ENCODE results near the gene CHN1. TPM values are rescaled to one million over a fixed set of nuclear protein-coding genes. Genes with fewer than 3 reads are reported as not detected.

The CHN1 gene
- total RNA-seq, 1 donor from 2014 or later, result 45.0 TPM

DNA sequence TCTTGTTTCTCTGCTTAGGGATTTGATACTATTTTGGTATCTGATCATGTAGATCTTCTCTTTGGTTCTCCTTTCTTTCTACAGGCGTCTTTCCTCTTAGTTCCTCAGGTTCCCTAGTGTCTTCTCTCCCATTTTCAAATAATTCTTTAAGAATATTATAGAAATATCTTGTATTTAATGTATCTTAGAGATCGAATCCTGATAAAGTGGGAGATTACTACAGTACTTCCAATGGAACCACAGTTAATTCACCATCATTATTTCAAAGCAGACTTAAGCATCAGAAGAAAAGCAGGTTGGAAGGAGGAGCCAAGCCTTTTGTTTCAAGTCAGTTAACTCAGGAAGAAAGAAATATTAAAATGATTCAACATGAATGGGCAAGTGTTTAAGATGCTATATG, 1.1 kb upstream of the CHN1 start:
- no peak overlapping the region for H3K9ac ChIP-seq
- Mint-ChIP-seq H3K36me3 (no peaks in the 10 kb centered on the region), H3K27ac (peak overlapping the region; percentile 94), H3K4me3 (peak overlapping the region; percentile 93), H3K9me3 (no peaks in the 10 kb centered on the region), H3K4me1 (peaks cover 54% of the 10 kb centered on the region), H3K27me3 (ENCODE audit: insufficient read depth, low read depth) (no peaks in the 10 kb centered on the region)
- peak overlapping the region; percentile 99 for H3K4me2 ChIP-seq
- no peaks in the 10 kb centered on the region for H3K9me3 ChIP-seq (ENCODE audit: low read depth)
- H4K20me1 ChIP-seq (ENCODE audit: low read depth), result peaks cover 12% of the 10 kb centered on the region
- peak overlapping the region; percentile 97 for H3K4me3 ChIP-seq
- TF ChIP-seq, protein P1, sequence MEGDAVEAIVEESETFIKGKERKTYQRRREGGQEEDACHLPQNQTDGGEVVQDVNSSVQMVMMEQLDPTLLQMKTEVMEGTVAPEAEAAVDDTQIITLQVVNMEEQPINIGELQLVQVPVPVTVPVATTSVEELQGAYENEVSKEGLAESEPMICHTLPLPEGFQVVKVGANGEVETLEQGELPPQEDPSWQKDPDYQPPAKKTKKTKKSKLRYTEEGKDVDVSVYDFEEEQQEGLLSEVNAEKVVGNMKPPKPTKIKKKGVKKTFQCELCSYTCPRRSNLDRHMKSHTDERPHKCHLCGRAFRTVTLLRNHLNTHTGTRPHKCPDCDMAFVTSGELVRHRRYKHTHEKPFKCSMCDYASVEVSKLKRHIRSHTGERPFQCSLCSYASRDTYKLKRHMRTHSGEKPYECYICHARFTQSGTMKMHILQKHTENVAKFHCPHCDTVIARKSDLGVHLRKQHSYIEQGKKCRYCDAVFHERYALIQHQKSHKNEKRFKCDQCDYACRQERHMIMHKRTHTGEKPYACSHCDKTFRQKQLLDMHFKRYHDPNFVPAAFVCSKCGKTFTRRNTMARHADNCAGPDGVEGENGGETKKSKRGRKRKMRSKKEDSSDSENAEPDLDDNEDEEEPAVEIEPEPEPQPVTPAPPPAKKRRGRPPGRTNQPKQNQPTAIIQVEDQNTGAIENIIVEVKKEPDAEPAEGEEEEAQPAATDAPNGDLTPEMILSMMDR (IDR thresholded peaks at IDR 0.05), result no peak
- no peak for TF ChIP-seq EZH2phosphoT487 (IDR thresholded peaks at IDR 0.05)
- no peak for TF ChIP-seq EZH2 (IDR thresholded peaks at IDR 0.05)
- H3K27me3 ChIP-seq, result no peaks in the 10 kb centered on the region
- H3K79me2 ChIP-seq (ENCODE audit: low read depth), result peaks cover 42% of the 10 kb centered on the region
- H3K4me1 ChIP-seq, result peaks cover 63% of the 10 kb centered on the region
- peak overlapping the region; percentile 90 for H2AFZ ChIP-seq (replicated peaks)
- no peaks in the 10 kb centered on the region for H3K36me3 ChIP-seq
- no peak for DNase-seq (ENCODE audit: low spot score)
- peak overlapping the region; percentile 30 for H3K27ac ChIP-seq
- H3F3A ChIP-seq (ENCODE audit: low read depth), result peaks cover 48% of the 10 kb centered on the region

DNA sequence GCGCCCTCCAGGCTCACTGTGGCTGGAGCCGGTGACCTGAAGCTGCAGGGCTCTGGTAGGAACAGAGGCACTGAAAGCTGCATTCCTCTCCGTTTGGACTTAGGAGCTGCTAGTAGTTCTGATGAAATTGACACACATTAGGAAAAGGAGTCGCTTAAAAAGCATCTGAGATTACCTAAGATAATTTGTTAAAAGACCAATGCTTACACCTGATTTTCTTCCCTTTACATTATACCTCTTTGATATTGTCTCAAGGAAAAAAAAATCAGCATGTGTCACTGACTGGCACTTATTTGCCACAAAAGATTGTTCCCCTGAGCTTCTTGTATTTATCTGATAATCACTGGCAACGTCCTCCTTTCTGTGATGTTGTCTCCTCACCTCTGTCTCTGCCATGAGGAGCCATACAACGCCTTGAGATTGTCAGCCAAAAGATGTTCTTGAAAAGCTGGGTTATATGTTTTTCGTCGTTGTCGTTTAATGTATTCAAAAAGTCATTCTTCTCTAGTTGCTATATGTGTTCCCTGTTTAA, 618 bp upstream of the CHN1 start:
- peaks cover 48% of the 10 kb centered on the region for H3F3A ChIP-seq (ENCODE audit: low read depth)
- H3K9me3 ChIP-seq (ENCODE audit: low read depth), result no peaks in the 10 kb centered on the region
- H3K36me3 ChIP-seq, result no peaks in the 10 kb centered on the region
- Mint-ChIP-seq H3K27me3 (ENCODE audit: insufficient read depth, low read depth) (peaks cover under 1% of the 10 kb centered on the region), H3K36me3 (no peaks in the 10 kb centered on the region), H3K4me3 (peak overlapping the region; percentile 93), H3K4me1 (peaks cover 49% of the 10 kb centered on the region), H3K9me3 (no peaks in the 10 kb centered on the region), H3K27ac (peak overlapping the region; percentile 94)
- peaks cover 46% of the 10 kb centered on the region for H3K79me2 ChIP-seq (ENCODE audit: low read depth)
- peak overlapping the region; percentile 97 for H3K4me3 ChIP-seq
- H3K27ac ChIP-seq, result peak overlapping the region; percentile 92
- peak overlapping the region; percentile 90 for H2AFZ ChIP-seq (replicated peaks)
- TF ChIP-seq EZH2 (IDR thresholded peaks at IDR 0.05), result no peak
- no peaks in the 10 kb centered on the region for H3K27me3 ChIP-seq
- peaks cover 63% of the 10 kb centered on the region for H3K4me1 ChIP-seq
- peaks cover 14% of the 10 kb centered on the region for H4K20me1 ChIP-seq (ENCODE audit: low read depth)
- H3K4me2 ChIP-seq, result peak overlapping the region; percentile 99
- peak; percentile 12 for DNase-seq (ENCODE audit: low spot score)
- peak overlapping the region; percentile 65 for H3K9ac ChIP-seq

DNA sequence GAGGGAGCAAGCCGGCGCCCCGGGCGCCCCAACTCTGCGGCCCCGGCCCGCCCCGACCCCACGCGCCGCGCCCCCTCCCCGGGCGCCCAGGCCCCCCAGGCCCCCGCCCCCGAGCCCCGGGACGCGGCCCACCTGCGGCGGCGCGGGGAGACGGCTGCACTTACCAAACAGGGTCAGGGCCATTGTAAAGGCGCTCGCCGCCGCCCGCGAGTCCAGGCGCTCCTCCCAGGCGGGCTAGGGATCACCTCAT, 526 bp downstream of the CHN1 start:
- peaks cover 41% of the 10 kb centered on the region for H3K4me1 Mint-ChIP-seq
- peaks cover 63% of the 10 kb centered on the region for H3K4me1 ChIP-seq
- no peaks in the 10 kb centered on the region for H3K9me3 Mint-ChIP-seq
- peaks cover 58% of the 10 kb centered on the region for H3K79me2 ChIP-seq (ENCODE audit: low read depth)
- no peaks in the 10 kb centered on the region for H3K36me3 Mint-ChIP-seq
- no peaks in the 10 kb centered on the region for H3K27me3 ChIP-seq
- peak overlapping the region; percentile 97 for H3K4me3 ChIP-seq
- H3K27ac ChIP-seq, result peak overlapping the region; percentile 92
- DNase-seq (ENCODE audit: low spot score), result no peak
- TF ChIP-seq EZH2 (IDR thresholded peaks at IDR 0.05), result no peak
- TF ChIP-seq, protein P1 (IDR thresholded peaks at IDR 0.05), result no peak
- no peak for TF ChIP-seq EZH2phosphoT487 (IDR thresholded peaks at IDR 0.05)
- H3K4me3 Mint-ChIP-seq, result peak overlapping the region; percentile 99
- peaks cover 2% of the 10 kb centered on the region for H3K27me3 Mint-ChIP-seq (ENCODE audit: insufficient read depth, low read depth)
- peak overlapping the region; percentile 99 for H3K4me2 ChIP-seq
- H3K36me3 ChIP-seq, result no peaks in the 10 kb centered on the region
- H4K20me1 ChIP-seq (ENCODE audit: low read depth), result peaks cover 14% of the 10 kb centered on the region
- H3F3A ChIP-seq (ENCODE audit: low read depth), result peaks cover 48% of the 10 kb centered on the region
- peak overlapping the region; percentile 100 for H3K27ac Mint-ChIP-seq
- H3K9ac ChIP-seq, result peak overlapping the region; percentile 65
- H3K9me3 ChIP-seq (ENCODE audit: low read depth), result no peaks in the 10 kb centered on the region
- peak overlapping the region; percentile 90 for H2AFZ ChIP-seq (replicated peaks)

DNA sequence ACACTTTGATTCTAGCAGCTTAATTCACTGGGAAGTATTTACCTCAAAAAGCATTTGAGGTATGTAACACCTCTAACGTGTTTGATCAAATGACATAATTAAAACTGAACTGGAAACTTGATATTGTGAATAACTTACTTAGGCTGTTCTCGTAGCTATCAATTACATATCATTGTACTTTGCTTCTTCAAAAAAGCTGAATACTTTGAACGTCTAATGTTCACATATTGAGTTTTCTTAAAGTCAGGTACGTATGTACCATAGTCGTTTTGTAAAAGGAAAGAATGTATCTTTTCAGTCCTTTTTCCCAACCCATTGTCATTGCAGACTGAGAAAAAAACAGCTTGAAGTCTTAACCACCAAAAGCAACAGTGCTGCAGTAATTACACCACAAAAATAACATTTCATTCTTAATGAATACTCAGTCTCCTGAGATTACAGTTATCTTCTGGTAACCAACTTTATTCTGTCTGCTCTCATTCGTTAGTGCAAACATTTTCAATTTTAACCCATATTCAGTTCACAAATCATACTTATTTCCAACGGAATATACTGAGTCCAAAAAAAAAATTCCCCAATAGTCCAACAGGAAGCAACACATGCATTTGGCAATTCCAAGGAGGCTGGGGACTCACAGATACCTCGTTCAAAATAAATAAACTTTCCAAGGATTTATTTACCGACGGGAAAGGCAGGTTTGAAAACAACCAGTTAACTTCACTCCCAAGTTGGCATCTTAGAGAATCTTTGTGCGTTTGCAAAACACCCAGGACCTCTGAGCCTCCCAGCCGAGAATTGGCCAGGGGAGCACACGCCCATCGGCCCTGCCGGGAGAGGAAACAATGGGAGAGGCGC, 1.1 kb downstream of the CHN1 start:
- H3K36me3 Mint-ChIP-seq, result no peaks in the 10 kb centered on the region
- peak overlapping the region; percentile 67 for H2AFZ ChIP-seq (replicated peaks)
- TF ChIP-seq, protein P1 (IDR thresholded peaks at IDR 0.05), result no peak
- TF ChIP-seq EZH2phosphoT487 (IDR thresholded peaks at IDR 0.05), result no peak
- no peak for TF ChIP-seq EZH2 (IDR thresholded peaks at IDR 0.05)
- H3K36me3 ChIP-seq, result no peaks in the 10 kb centered on the region
- H3K79me2 ChIP-seq (ENCODE audit: low read depth), result peaks cover 63% of the 10 kb centered on the region
- H3K9ac ChIP-seq, result no peak overlapping the region
- H3K4me2 ChIP-seq, result peak overlapping the region; percentile 99
- peaks cover 14% of the 10 kb centered on the region for H4K20me1 ChIP-seq (ENCODE audit: low read depth)
- peaks cover 41% of the 10 kb centered on the region for H3K4me1 Mint-ChIP-seq
- H3K9me3 Mint-ChIP-seq, result no peaks in the 10 kb centered on the region
- peak overlapping the region; percentile 97 for H3K4me3 ChIP-seq
- peak overlapping the region; percentile 100 for H3K27ac Mint-ChIP-seq
- no peaks in the 10 kb centered on the region for H3K27me3 ChIP-seq
- H3K27ac ChIP-seq, result peak overlapping the region; percentile 92
- H3K27me3 Mint-ChIP-seq (ENCODE audit: insufficient read depth, low read depth), result peaks cover 2% of the 10 kb centered on the region
- H3K4me3 Mint-ChIP-seq, result peak overlapping the region; percentile 99
- H3K9me3 ChIP-seq (ENCODE audit: low read depth), result no peaks in the 10 kb centered on the region
- peaks cover 47% of the 10 kb centered on the region for H3F3A ChIP-seq (ENCODE audit: low read depth)
- peaks cover 64% of the 10 kb centered on the region for H3K4me1 ChIP-seq
- peak; percentile 74 for DNase-seq (ENCODE audit: low spot score)

All from neural progenitor cell (in vitro differentiated cells).